ENCODE data around the gene ATP2A2. TPM values are rescaled to one million over a fixed set of nuclear protein-coding genes. Genes with fewer than 3 reads are reported as not detected.

Gene ATP2A2
- total RNA-seq, 1 experiment from 2014 or later = 239 TPM

GRCh38 chr12:110372056-110372425 is 91.0 kb downstream of the ATP2A2 start (continued):
- TF ChIP-seq, protein P1, sequence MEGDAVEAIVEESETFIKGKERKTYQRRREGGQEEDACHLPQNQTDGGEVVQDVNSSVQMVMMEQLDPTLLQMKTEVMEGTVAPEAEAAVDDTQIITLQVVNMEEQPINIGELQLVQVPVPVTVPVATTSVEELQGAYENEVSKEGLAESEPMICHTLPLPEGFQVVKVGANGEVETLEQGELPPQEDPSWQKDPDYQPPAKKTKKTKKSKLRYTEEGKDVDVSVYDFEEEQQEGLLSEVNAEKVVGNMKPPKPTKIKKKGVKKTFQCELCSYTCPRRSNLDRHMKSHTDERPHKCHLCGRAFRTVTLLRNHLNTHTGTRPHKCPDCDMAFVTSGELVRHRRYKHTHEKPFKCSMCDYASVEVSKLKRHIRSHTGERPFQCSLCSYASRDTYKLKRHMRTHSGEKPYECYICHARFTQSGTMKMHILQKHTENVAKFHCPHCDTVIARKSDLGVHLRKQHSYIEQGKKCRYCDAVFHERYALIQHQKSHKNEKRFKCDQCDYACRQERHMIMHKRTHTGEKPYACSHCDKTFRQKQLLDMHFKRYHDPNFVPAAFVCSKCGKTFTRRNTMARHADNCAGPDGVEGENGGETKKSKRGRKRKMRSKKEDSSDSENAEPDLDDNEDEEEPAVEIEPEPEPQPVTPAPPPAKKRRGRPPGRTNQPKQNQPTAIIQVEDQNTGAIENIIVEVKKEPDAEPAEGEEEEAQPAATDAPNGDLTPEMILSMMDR (IDR thresholded peaks at IDR 0.05 in 2 of 3, conservative IDR thresholded peaks at IDR 0.05 in 1 of 3; ENCODE audit: borderline replicate concordance in 1 of 3, insufficient read depth in 1 of 3, low read depth in 2 of 3, low read length in 2 of 3) = no peak
- TF ChIP-seq YY1 (IDR thresholded peaks at IDR 0.05; ENCODE audit: extremely low read depth, insufficient replicate concordance, low read depth, low read length) = no peak
- TF ChIP-seq SIN3A (IDR thresholded peaks at IDR 0.05; ENCODE audit: low read depth) = no peak
- TF ChIP-seq ZBTB33 (IDR thresholded peaks at IDR 0.05; ENCODE audit: extremely low read depth, insufficient replicate concordance, low read length) = no peak
- no peak for TF ChIP-seq FOSL1 (IDR thresholded peaks at IDR 0.05; ENCODE audit: low read depth)
- no peak for TF ChIP-seq ZFX (IDR thresholded peaks at IDR 0.05)
- TF ChIP-seq ELF1 (IDR thresholded peaks at IDR 0.05; ENCODE audit: borderline replicate concordance, low read depth) = no peak
- TF ChIP-seq CBX3 (IDR thresholded peaks at IDR 0.05; ENCODE audit: low read depth) = no peak
- no peak for TF ChIP-seq TCF7L2 (IDR thresholded peaks at IDR 0.05; ENCODE audit: borderline replicate concordance, extremely low read depth, insufficient read depth, insufficient read length)
- no peak for TF ChIP-seq CEBPB (IDR thresholded peaks at IDR 0.05; ENCODE audit: low read depth)

GRCh38 chr12:110373025-110373424 is 92.0 kb downstream of the ATP2A2 start:
- Histone ChIP-seq H3K27ac (ENCODE audit: low read depth, low read length) (no peak overlapping the region), H2AFZ (ENCODE audit: low read depth, low read length, poor library complexity, severe bottlenecking) (no peak overlapping the region), H3K9me3 (ENCODE audit: control insufficient read depth in 1 of 2, insufficient read depth in 1 of 2, low read depth in 1 of 2, low read length in 2 of 2) (no peaks in the 10 kb centered on the region), H3K36me3 (ENCODE audit: control insufficient read depth in 1 of 2, insufficient read depth in 2 of 2, low read length in 2 of 2) (peaks cover 43 to 45% of the 10 kb centered on the region in 2 experiments), H3K4me2 (ENCODE audit: low read length) (no peak overlapping the region), H3K79me2 (ENCODE audit: insufficient read depth, low read length) (peaks cover 11% of the 10 kb centered on the region; the same call in 1 of the 2 replicates), H3K4me1 (ENCODE audit: control insufficient read depth in 1 of 2, insufficient read depth in 2 of 2, low read length in 2 of 2) (no peaks in the 10 kb centered on the region), H3K4me3 (replicated peaks in 1 of 2; ENCODE audit: low read depth in 1 of 2, low read length in 2 of 2) (no peak overlapping the region), H4K20me1 (ENCODE audit: insufficient read depth) (no peaks in the 10 kb centered on the region), H3K9me2 (ENCODE audit: insufficient read depth) (no peaks in the 10 kb centered on the region), H3K9ac (ENCODE audit: low read length) (no peak overlapping the region), H3K27me3 (ENCODE audit: insufficient read depth, low read length) (no peaks in the 10 kb centered on the region)
- CTCF ChIA-PET = no interaction called here
- DNase-seq (ENCODE audit: low read depth, low spot score) (no peak), ATAC-seq (no peak)
- POLR2A ChIA-PET = no interaction called here
- RAD21 ChIA-PET (ENCODE audit: low non-redundant PET in 1 of 2, low total read pairs in 2 of 2, uncharacterized antibody in 2 of 2, unreplicated experiment in 2 of 2) = no interaction called here
- intact Hi-C loops (cut with micrococcal nuclease) = no loop called here
- no TSS peak for BruUV-seq (replicated peaks)
- no peak for TF ChIP-seq RAD21 (IDR thresholded peaks at IDR 0.05; ENCODE audit: low read depth)
- no peak for TF ChIP-seq TCF7L2 (IDR thresholded peaks at IDR 0.05; ENCODE audit: borderline replicate concordance, extremely low read depth, insufficient read depth, insufficient read length)
- no peak for TF ChIP-seq JUND (IDR thresholded peaks at IDR 0.05)
- no peak for TF ChIP-seq POLR2A (IDR thresholded peaks at IDR 0.05; ENCODE audit: borderline replicate concordance, extremely low read depth, insufficient read depth, insufficient read length)
- no peak for TF ChIP-seq FOSL1 (IDR thresholded peaks at IDR 0.05; ENCODE audit: low read depth)
- TF ChIP-seq, protein P1 (IDR thresholded peaks at IDR 0.05 in 2 of 3, conservative IDR thresholded peaks at IDR 0.05 in 1 of 3; ENCODE audit: borderline replicate concordance in 1 of 3, insufficient read depth in 1 of 3, low read depth in 2 of 3, low read length in 2 of 3) = no peak
- no peak for TF ChIP-seq ZFX (IDR thresholded peaks at IDR 0.05)
- TF ChIP-seq MAX (IDR thresholded peaks at IDR 0.05) = no peak
- TF ChIP-seq ELF1 (IDR thresholded peaks at IDR 0.05; ENCODE audit: borderline replicate concordance, low read depth) = no peak
- TF ChIP-seq SIN3A (IDR thresholded peaks at IDR 0.05; ENCODE audit: low read depth) = no peak
- no peak for TF ChIP-seq ATF3 (IDR thresholded peaks at IDR 0.05)
- no peak for TF ChIP-seq EZH2 (IDR thresholded peaks at IDR 0.05)
- no peak for TF ChIP-seq EZH2phosphoT487 (IDR thresholded peaks at IDR 0.05; ENCODE audit: borderline replicate concordance)
- no peak for TF ChIP-seq SRF (IDR thresholded peaks at IDR 0.05; ENCODE audit: low read depth)
